H1 (cell line): ENCODE data around the gene MAP2K2. TPM values are rescaled to one million over a fixed set of nuclear protein-coding genes. Genes with fewer than 3 reads are reported as not detected.

Experiments used
- CTCF ChIA-PET: fragments of 300-600 bp; sonication (Branson Sonifier 250); formaldehyde crosslinking; loops from one replicate; lab custom pipeline; 2021; ENCODE audit not compliant: partially characterized antibody; lab: Charles Lee
- POLR2A ChIA-PET: fragments of 300-600 bp; sonication (Branson Sonifier 250); formaldehyde crosslinking; loops from one replicate; lab custom pipeline; 2021; ENCODE audit warnings: inconsistent platforms; ENCODE audit not compliant: partially characterized antibody; lab: Charles Lee
- DNase-seq, 2 experiments: peaks; one replicate each; pipeline versions ENCODE4 v3.0.0 to v3.0.0-alpha.2; 2010 to 2022; ENCODE audit warnings: low spot score in 2 of 2, low read depth in 1 of 2, mixed read lengths in 1 of 2
- FAIRE-seq: peaks from 2 replicates; lab custom pipeline; 2011; peaks lifted over from hg19 to GRCh38; lab: Jason Lieb, UNC
- H2AFZ ChIP-seq: 2 replicates; pipeline ENCODE4 v1.8.1; 2012; ENCODE audit warnings: low read length, inconsistent platforms
- H2AK5ac ChIP-seq: 2 replicates; pipeline ENCODE4 v1.6.1; 2013; ENCODE audit warnings: low read depth, low read length
- H2BK120ac ChIP-seq: replicated peaks from 2 replicates; pipeline ENCODE3; 2013; ENCODE audit warnings: low read depth, low read length, inconsistent platforms
- H2BK12ac ChIP-seq: 2 replicates; pipeline ENCODE4 v1.6.1; 2013; ENCODE audit warnings: low read depth, low read length
- H2BK15ac ChIP-seq: 2 replicates; pipeline ENCODE4 v1.6.1; 2013; ENCODE audit warnings: low read length
- H2BK20ac ChIP-seq: 2 replicates; pipeline ENCODE4 v1.6.1; 2013; ENCODE audit warnings: low read length
- H2BK5ac ChIP-seq: 2 replicates; pipeline ENCODE4 v1.6.1; 2013; ENCODE audit warnings: low read depth, low read length
- H3K14ac ChIP-seq: 2 replicates; pipeline ENCODE4 v1.6.1; 2013; ENCODE audit warnings: inconsistent platforms; ENCODE audit not compliant: insufficient read length
- H3K18ac ChIP-seq: 2 replicates; pipeline ENCODE4 v1.6.1; 2013; ENCODE audit warnings: low read length; ENCODE audit errors: extremely low read depth
- H3K23ac ChIP-seq: 2 replicates; pipeline ENCODE4 v1.6.1; 2013; ENCODE audit warnings: inconsistent platforms; ENCODE audit not compliant: insufficient read length
- H3K23me2 ChIP-seq: 2 replicates; pipeline ENCODE4 v1.6.1; 2013; ENCODE audit warnings: low read depth, low read length
- H3K27ac ChIP-seq: 2 replicates; pipeline ENCODE4 v1.6.1; 2011; ENCODE audit warnings: low read depth, low read length, inconsistent platforms
- H3K27me3 ChIP-seq, 4 experiments: replicated peaks in 1 of 4; 1 replicate in 1 of 4; 2 replicates in 3 of 4; pipeline versions ENCODE4 v1.6.1 to v1.8.1; 2011 to 2013; ENCODE audit warnings: low read length in 3 of 4, mild to moderate bottlenecking in 3 of 4, inconsistent platforms in 2 of 4, mixed read lengths in 2 of 4, moderate library complexity in 1 of 4; ENCODE audit not compliant: control insufficient read depth in 3 of 4, insufficient read depth in 3 of 4; ENCODE audit errors: extremely low read depth in 1 of 4
- H3K36me3 ChIP-seq, 4 experiments: 2 replicates each; pipeline versions ENCODE4 v1.6.1 to v1.8.1; 2011 to 2013; ENCODE audit warnings: mild to moderate bottlenecking in 4 of 4, low read length in 3 of 4, moderate library complexity in 2 of 4, control low read depth in 1 of 4, inconsistent platforms in 1 of 4; ENCODE audit not compliant: insufficient read depth in 4 of 4, control insufficient read depth in 2 of 4
- H3K4ac ChIP-seq: replicated peaks from 2 replicates; pipeline ENCODE3; 2013; ENCODE audit warnings: low read length, low read depth, mixed read lengths, inconsistent platforms; ENCODE audit not compliant: insufficient read length
- H3K4me1 ChIP-seq, 4 experiments: replicated peaks in 1 of 4; 1 replicate in 1 of 4; 2 replicates in 3 of 4; pipeline versions ENCODE4 v1.6.1 to v1.8.1; 2011 to 2013; ENCODE audit warnings: low read length in 3 of 4, inconsistent platforms in 2 of 4, mixed read lengths in 1 of 4; ENCODE audit not compliant: insufficient read depth in 4 of 4, control insufficient read depth in 3 of 4
- H3K4me2 ChIP-seq, 2 experiments: 2 replicates each; pipeline versions ENCODE4 v1.6.1 to v1.8.1; 2011 to 2013; ENCODE audit warnings: low read depth in 2 of 2, low read length in 2 of 2, control low read depth in 1 of 2, inconsistent platforms in 1 of 2, mild to moderate bottlenecking in 1 of 2; ENCODE audit not compliant: insufficient read depth in 1 of 2
- H3K4me3 ChIP-seq, 4 experiments: fragments of 200-600, 300-600 bp in 1 of 4; sonication (generic), shearing (Covaris generic), sonication (Bioruptor Twin) in 1 of 4; 2 replicates each; pipeline versions ENCODE4 v1.5.1 to v1.8.1; 2011 to 2016; ENCODE audit warnings: low read length in 4 of 4, low read depth in 3 of 4, control low read depth in 2 of 4, inconsistent platforms in 2 of 4, mild to moderate bottlenecking in 2 of 4, mixed read lengths in 1 of 4, moderate library complexity in 1 of 4; ENCODE audit not compliant: insufficient read depth in 2 of 4; ENCODE audit errors: extremely low read depth in 1 of 4
- H3K56ac ChIP-seq: replicated peaks from 2 replicates; pipeline ENCODE3; 2013; ENCODE audit warnings: low read depth, mild to moderate bottlenecking, mixed read lengths, low read length, inconsistent platforms; ENCODE audit not compliant: insufficient read length
- H3K79me1 ChIP-seq: 2 replicates; pipeline ENCODE4 v1.6.1; 2013; ENCODE audit warnings: low read depth, low read length, control low read depth
- H3K79me2 ChIP-seq, 2 experiments: 2 replicates each; pipeline versions ENCODE4 v1.6.1 to v1.8.1; 2012 to 2013; ENCODE audit warnings: low read length in 2 of 2, mild to moderate bottlenecking in 2 of 2, inconsistent platforms in 1 of 2; ENCODE audit not compliant: insufficient read depth in 2 of 2, control insufficient read depth in 1 of 2
- H3K9ac ChIP-seq, 4 experiments: replicated peaks in 1 of 4; 1 replicate in 1 of 4; 2 replicates in 3 of 4; pipeline versions ENCODE4 v1.6.1 to v1.8.1; 2011 to 2013; ENCODE audit warnings: low read depth in 3 of 4, low read length in 3 of 4, control low read depth in 2 of 4, mild to moderate bottlenecking in 2 of 4, moderate library complexity in 2 of 4, inconsistent platforms in 1 of 4; ENCODE audit errors: extremely low read depth in 1 of 4
- H3K9me3 ChIP-seq, 2 experiments: 2 replicates each; pipeline versions ENCODE4 v1.6.1 to v1.8.1; 2012 to 2013; ENCODE audit warnings: mild to moderate bottlenecking in 2 of 2, moderate library complexity in 2 of 2, control low read depth in 1 of 2, inconsistent platforms in 1 of 2, low read depth in 1 of 2, low read length in 1 of 2, mixed read lengths in 1 of 2; ENCODE audit not compliant: insufficient read depth in 2 of 2
- H4K20me1 ChIP-seq, 2 experiments: replicated peaks in 1 of 2; 2 replicates each; pipeline versions ENCODE3 to v1.8.1; 2011 to 2013; ENCODE audit warnings: inconsistent platforms in 2 of 2, low read length in 2 of 2, mild to moderate bottlenecking in 1 of 2; ENCODE audit not compliant: insufficient read depth in 2 of 2, control insufficient read depth in 1 of 2
- H4K5ac ChIP-seq: 2 replicates; pipeline ENCODE4 v1.6.1; 2013; ENCODE audit warnings: low read length, low read depth, mixed read lengths, inconsistent platforms; ENCODE audit not compliant: insufficient read length
- H4K8ac ChIP-seq: 2 replicates; pipeline ENCODE4 v1.8.0; 2013; ENCODE audit warnings: mild to moderate bottlenecking, moderate library complexity, low read length, inconsistent platforms; ENCODE audit not compliant: insufficient read depth; ENCODE audit errors: extremely low read depth
- H4K91ac ChIP-seq: replicated peaks from 2 replicates; pipeline ENCODE3; 2013; ENCODE audit warnings: low read length, mixed read lengths, inconsistent platforms; ENCODE audit not compliant: insufficient read length
- CBX5 ChIP-seq: fragments of 300-800, 300-1000 bp; sonication (generic); IDR thresholded peaks from 2 replicates; pipeline ENCODE4 v1.7.1; 2016; ENCODE audit warnings: antibody characterized with exemption, low read length, low read depth
- CBX8 ChIP-seq: fragments of 300-800, 300-1000 bp; sonication (generic); IDR thresholded peaks from 2 replicates; pipeline ENCODE4 v1.7.1; 2016; ENCODE audit warnings: low read depth, low read length, borderline replicate concordance
- CEBPB ChIP-seq: IDR thresholded peaks from 2 replicates; pipeline ENCODE4 v1.6.1; 2012; ENCODE audit warnings: low read depth, low read length
- CHD2 ChIP-seq: IDR thresholded peaks from 2 replicates; pipeline ENCODE4 v1.6.1; 2012; ENCODE audit warnings: low read length, improper control_type of control experiment
- EGR1 ChIP-seq: IDR thresholded peaks from 2 replicates; pipeline ENCODE4 v1.6.1; 2011; ENCODE audit warnings: low read depth, low read length, borderline replicate concordance
- HDAC2 ChIP-seq, 2 experiments: fragments of 300-600 bp in 1 of 2; sonication (generic) in 1 of 2; IDR thresholded peaks; 2 replicates each; pipeline ENCODE4 v1.6.1; 2011 to 2012; ENCODE audit warnings: low read depth in 2 of 2, low read length in 2 of 2, mild to moderate bottlenecking in 2 of 2, moderate library complexity in 2 of 2, borderline replicate concordance in 1 of 2, inconsistent platforms in 1 of 2
- KDM5A ChIP-seq: fragments of 200-600 bp; IDR thresholded peaks from 2 replicates; pipeline ENCODE4 v1.7.1; 2012; ENCODE audit warnings: mild to moderate bottlenecking, low read length, inconsistent platforms, mixed read lengths
- PHF8 ChIP-seq: fragments of 200-600 bp; sonication (generic); conservative IDR thresholded peaks from 2 replicates; pipeline ENCODE4 v1.7.1; 2012; ENCODE audit warnings: low read depth, mild to moderate bottlenecking, inconsistent platforms, low read length, moderate library complexity
- SP2 ChIP-seq: IDR thresholded peaks from 2 replicates; pipeline ENCODE4 v1.6.1; 2012; ENCODE audit warnings: mild to moderate bottlenecking, low read length, inconsistent platforms
- SRF ChIP-seq: IDR thresholded peaks from 2 replicates; pipeline ENCODE4 v1.6.1; 2011; ENCODE audit warnings: mild to moderate bottlenecking, low read depth, low read length, moderate library complexity
- SUZ12 ChIP-seq: fragments of 200-600 bp; sonication (generic); IDR thresholded peaks from 2 replicates; pipeline ENCODE4 v1.6.1; 2012; ENCODE audit warnings: mild to moderate bottlenecking, inconsistent platforms, low read length, moderate library complexity, mixed read lengths
- TBP ChIP-seq: IDR thresholded peaks from 2 replicates; pipeline ENCODE4 v1.6.1; 2011; ENCODE audit warnings: low read depth, low read length, improper control_type of control experiment
- ZNF274 ChIP-seq: IDR thresholded peaks from 2 replicates; pipeline ENCODE4 v1.7.0; 2012; ENCODE audit warnings: low read length, borderline replicate concordance; ENCODE audit errors: extremely low read depth
- WGBS, 2 experiments: shearing (Covaris generic) in 1 of 2; methylation state at CpG; one replicate each; pipeline versions ENCODE4 v1.1.6 to v1.1.7; 2013 to 2015; ENCODE audit warnings: low lambda C conversion rate in 2 of 2, mixed read lengths in 2 of 2, inconsistent platforms in 1 of 2, low coverage in 1 of 2, missing lambda C conversion rate in 1 of 2; ENCODE audit not compliant: insufficient replicate concordance in 2 of 2, insufficient coverage in 1 of 2, insufficient read length in 1 of 2; ENCODE audit errors: extremely low coverage in 1 of 2, missing lambda C conversion rate in 1 of 2; 5-methylcytosine and 5-hydroxymethylcytosine counted together
- polyA plus RNA-seq, 7 experiments: library from polyadenylated mRNA; depleted of rRNA in 3 of 7; stranded (reverse) in 5 of 7; unstranded in 2 of 7; fragments of >200 nt in 5 of 7; fragments of 200-250 nt in 2 of 7; gene quantifications; 1 replicate in 5 of 7; 2 replicates in 1 of 7; 4 replicates in 1 of 7; pipeline versions ENCODE4 v1.2.1 to v1.2.3, GENCODE V29; 2011 to 2013; ENCODE audit warnings: missing spikeins in 2 of 7, mixed read lengths in 2 of 7
- total RNA-seq: library from RNA; stranded (reverse); fragmentation: NEBNext Ultra II Directional; extraction: Animal tissue kit (Norgen Biotek cat#: 25700); gene quantifications from 2 replicates; pipeline ENCODE4 v1.2.1, GENCODE V29; 2021

MAP2K2 gene
- total and polyA plus RNA-seq, 2 of the 8 experiments (the other 6 are each of a cell fraction or from before 2014, with no cell fraction given): 111 to 162 TPM

DNA sequence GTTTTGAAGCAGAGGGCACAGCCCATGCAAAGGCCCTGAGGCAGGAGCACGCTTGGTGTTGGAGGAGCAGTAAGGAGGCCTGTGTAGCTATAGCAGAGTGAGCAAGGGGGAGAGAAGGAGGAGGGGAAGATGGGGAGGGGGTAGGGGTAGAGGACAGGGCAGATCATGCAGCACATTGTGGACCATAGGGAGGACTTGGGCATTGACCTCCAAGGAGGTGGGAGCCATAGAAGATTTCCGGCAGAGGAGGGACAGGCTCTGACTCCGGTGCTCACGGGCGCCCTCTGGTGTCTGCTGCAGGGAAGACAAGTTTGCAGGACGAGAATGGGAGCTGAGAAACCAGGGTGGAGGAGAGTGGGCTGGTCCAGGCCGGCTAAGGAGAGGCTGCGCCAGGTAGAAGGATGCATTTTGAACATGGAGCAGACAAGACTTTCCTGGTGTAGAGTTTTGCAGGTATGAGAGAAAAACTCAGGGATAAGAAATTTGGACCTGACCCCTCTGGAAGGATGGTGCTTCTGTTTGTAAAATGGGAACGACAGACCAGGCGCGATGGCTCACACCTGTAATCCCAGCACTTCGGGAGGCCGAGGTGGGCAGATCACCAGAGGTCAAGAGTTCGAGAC, 15.8 kb upstream of the MAP2K2 start:
- H3K36me3 ChIP-seq: no peaks in the 10 kb centered on the region
- H4K5ac ChIP-seq: no peak overlapping the region
- H3K79me1 ChIP-seq: no peaks in the 10 kb centered on the region
- H3K27ac ChIP-seq: no peak overlapping the region
- H3K4me3 ChIP-seq: no peak overlapping the region
- no peak overlapping the region for H4K8ac ChIP-seq
- H3K14ac ChIP-seq: no peak overlapping the region
- no peaks in the 10 kb centered on the region; a peak in 1 of 7 replicates for H3K27me3 ChIP-seq
- H3K18ac ChIP-seq: no peak overlapping the region
- no peak overlapping the region for H2BK12ac ChIP-seq
- no peak overlapping the region for H3K4me2 ChIP-seq
- H2BK5ac ChIP-seq: no peak overlapping the region
- no peak overlapping the region for H2BK120ac ChIP-seq
- FAIRE-seq: no peak
- no peaks in the 10 kb centered on the region for H3K79me2 ChIP-seq
- H2AFZ ChIP-seq: no peak overlapping the region
- H2AK5ac ChIP-seq: no peak overlapping the region
- peak; percentile 21 to 99 for DNase-seq
- ChIA-PET POLR2A (interaction anchor here (0.8 to 2.7 kb wide), 5 partner anchors 12 to 155 kb away, joined by 3 to 9 read pairs (median 4); partner anchors contain the start of genes EEF2, PIAS4 and YJU2), CTCF (interaction anchor here (0.6 to 7.1 kb wide), 41 partner anchors 12 to 1646 kb away, joined by 3 to 79 read pairs (median 4); partner anchors contain the start of gene CREB3L3)
- no peaks in the 10 kb centered on the region; a peak in 1 of 7 replicates for H3K4me1 ChIP-seq
- H2BK20ac ChIP-seq: no peak overlapping the region
- H3K56ac ChIP-seq: no peak overlapping the region
- H4K91ac ChIP-seq: no peak overlapping the region
- 48% methylated on average over 14 of the region's 14 CpGs; no CpG with 5 or more reads in 1 of the 2 experiments for WGBS, 2 experiments
- no peak overlapping the region for H3K4ac ChIP-seq
- no peaks in the 10 kb centered on the region for H4K20me1 ChIP-seq
- H2BK15ac ChIP-seq: no peak overlapping the region
- no peaks in the 10 kb centered on the region for H3K23me2 ChIP-seq
- no peak overlapping the region for H3K23ac ChIP-seq
- no peak overlapping the region for H3K9ac ChIP-seq
- H3K9me3 ChIP-seq: no peaks in the 10 kb centered on the region
- 0 out of 2 replicates have a peak, but pooled peaks have one; percentile 10 for TF ChIP-seq CEBPB
- TF ChIP-seq ZNF274: no peak
- TF ChIP-seq PHF8: no peak
- TF ChIP-seq EGR1: no peak
- no peak for TF ChIP-seq SUZ12
- TF ChIP-seq CHD2: 0 out of 2 replicates have a peak, but pooled peaks have one; percentile 37
- TF ChIP-seq CBX8: no peak
- TF ChIP-seq SRF: no peak
- no peak for TF ChIP-seq KDM5A
- no peak for TF ChIP-seq SP2
- peak in 1 of 2 experiments; percentile 60; a peak in 1 of 4 replicates for TF ChIP-seq HDAC2 (IDR thresholded peaks at IDR 0.05; ENCODE audit: borderline replicate concordance in 1 of 2, low read depth in 2 of 2, low read length in 2 of 2)
- TF ChIP-seq CBX5: no peak
- TF ChIP-seq TBP: 0 out of 2 replicates have a peak, but pooled peaks have one; percentile 28
